HepG2 (cell line): ENCODE data around the gene CHRNG. TPM values are rescaled to one million over a fixed set of nuclear protein-coding genes. Genes with fewer than 3 reads are reported as not detected.

Experiments
- CBX5 ChIP-seq: sonication (generic); formaldehyde crosslinking; IDR thresholded peaks from 2 replicates; pipeline ENCODE4 v1.4.0; 2020; ENCODE audit warnings: missing genetic modification reagents, borderline replicate concordance
- HMG20A ChIP-seq: IDR thresholded peaks from 2 replicates; pipeline ENCODE4 v1.6.1; 2016; ENCODE audit warnings: borderline replicate concordance
- HNF4G ChIP-seq, 2 experiments: sonication (generic) in 1 of 2; formaldehyde crosslinking in 1 of 2; IDR thresholded peaks; 2 replicates each; pipeline versions ENCODE4 v1.4.0 to v1.6.1; 2011 to 2020; ENCODE audit warnings: borderline replicate concordance in 2 of 2, low read depth in 2 of 2, mild to moderate bottlenecking in 2 of 2, low read length in 1 of 2, missing genetic modification reagents in 1 of 2, moderate library complexity in 1 of 2
- KLF16 ChIP-seq, 2 experiments: sonication (generic) in 1 of 2; formaldehyde crosslinking in 1 of 2; IDR thresholded peaks; 2 replicates each; pipeline versions ENCODE4 v1.6.1 to v1.8.0; 2016 to 2023; ENCODE audit warnings: missing genetic modification reagents in 2 of 2, missing compliant biosample characterization in 1 of 2
- MIER2 ChIP-seq: IDR thresholded peaks from 2 replicates; pipeline ENCODE4 v1.6.1; 2016; ENCODE audit warnings: missing biosample characterization, missing genetic modification reagents
- MIER3 ChIP-seq: IDR thresholded peaks from 2 replicates; pipeline ENCODE4 v1.6.1; 2016; ENCODE audit warnings: missing compliant biosample characterization, borderline replicate concordance
- NR2F2 ChIP-seq: IDR thresholded peaks from 2 replicates; pipeline ENCODE4 v1.6.1; 2012; ENCODE audit warnings: low read depth, inconsistent platforms, borderline replicate concordance
- RBAK ChIP-seq: sonication (generic); formaldehyde crosslinking; IDR thresholded peaks from 2 replicates; pipeline ENCODE4 v1.5.1; 2020; ENCODE audit warnings: mild to moderate bottlenecking, missing genetic modification reagents
- RFX5 ChIP-seq: IDR thresholded peaks from 2 replicates; pipeline ENCODE4 v1.6.1; 2011; ENCODE audit warnings: low read depth, low read length, improper control_type of control experiment
- SRY ChIP-seq: sonication (generic); formaldehyde crosslinking; IDR thresholded peaks from 2 replicates; pipeline ENCODE4 v1.8.0; 2022; ENCODE audit warnings: mild to moderate bottlenecking, missing genetic modification reagents
- SSRP1 ChIP-seq: IDR thresholded peaks from 2 replicates; pipeline ENCODE4 v1.6.1; 2016; ENCODE audit warnings: control low read depth
- ZFP41 ChIP-seq: sonication (generic); formaldehyde crosslinking; IDR thresholded peaks from 2 replicates; pipeline ENCODE4 v1.4.0; 2020; ENCODE audit warnings: mild to moderate bottlenecking, missing genetic modification reagents, borderline replicate concordance
- ZNF274 ChIP-seq: sonication (generic); formaldehyde crosslinking; IDR thresholded peaks from 2 replicates; pipeline ENCODE4 v1.5.1; 2020; ENCODE audit warnings: mild to moderate bottlenecking, missing genetic modification reagents
- ZNF672 ChIP-seq: sonication (generic); formaldehyde crosslinking; IDR thresholded peaks from 2 replicates; pipeline ENCODE4 v1.8.1; 2022; ENCODE audit warnings: missing genetic modification reagents
- ZNF839 ChIP-seq: sonication (generic); formaldehyde crosslinking; IDR thresholded peaks from 2 replicates; pipeline ENCODE4 v1.4.0; 2020; ENCODE audit warnings: missing genetic modification reagents, mild to moderate bottlenecking, borderline replicate concordance
- polyA plus RNA-seq, 8 experiments: library from polyadenylated mRNA; depleted of rRNA in 3 of 8; stranded (reverse) in 7 of 8; unstranded in 1 of 8; fragments of >200 nt; fragmentation: Illumina TruSeq in 4 of 8; extraction: Trizol in 4 of 8; gene quantifications; 2 replicates each; pipeline versions ENCODE4 v1.2.1 to v1.2.3, GENCODE V29; 2011 to 2016; ENCODE audit warnings: low read depth in 4 of 8, missing spikeins in 1 of 8, mixed read lengths in 1 of 8; ENCODE audit not compliant: insufficient read depth in 1 of 8
- total RNA-seq, 5 experiments: library from RNA; depleted of rRNA; stranded (reverse); fragments of >200 nt; fragmentation: Illumina TruSeq; extraction: Trizol; gene quantifications; 2 replicates each; pipeline ENCODE4 v1.2.3, GENCODE V29; 2016; ENCODE audit warnings: low read depth in 1 of 5
- TF ChIP-seq, protein P1 (sequence below): sonication (generic); formaldehyde crosslinking; IDR thresholded peaks from 2 replicates; pipeline ENCODE4 v1.5.0; 2020; ENCODE audit warnings: mild to moderate bottlenecking, missing genetic modification reagents
- TF ChIP-seq, protein P2 (sequence below): sonication (generic); formaldehyde crosslinking; IDR thresholded peaks from 2 replicates; pipeline ENCODE4 v1.9.0; 2021; ENCODE audit warnings: missing genetic modification reagents, mild to moderate bottlenecking, borderline replicate concordance
- TF ChIP-seq, protein P3 (sequence below): sonication (generic); formaldehyde crosslinking; IDR thresholded peaks from 2 replicates; pipeline ENCODE4 v1.4.0; 2020; ENCODE audit warnings: missing genetic modification reagents, borderline replicate concordance

Gene CHRNG
- total and polyA plus RNA-seq, 2 of the 13 experiments (the other 11 are each of a cell fraction or from before 2014, with no cell fraction given), result not detected

DNA sequence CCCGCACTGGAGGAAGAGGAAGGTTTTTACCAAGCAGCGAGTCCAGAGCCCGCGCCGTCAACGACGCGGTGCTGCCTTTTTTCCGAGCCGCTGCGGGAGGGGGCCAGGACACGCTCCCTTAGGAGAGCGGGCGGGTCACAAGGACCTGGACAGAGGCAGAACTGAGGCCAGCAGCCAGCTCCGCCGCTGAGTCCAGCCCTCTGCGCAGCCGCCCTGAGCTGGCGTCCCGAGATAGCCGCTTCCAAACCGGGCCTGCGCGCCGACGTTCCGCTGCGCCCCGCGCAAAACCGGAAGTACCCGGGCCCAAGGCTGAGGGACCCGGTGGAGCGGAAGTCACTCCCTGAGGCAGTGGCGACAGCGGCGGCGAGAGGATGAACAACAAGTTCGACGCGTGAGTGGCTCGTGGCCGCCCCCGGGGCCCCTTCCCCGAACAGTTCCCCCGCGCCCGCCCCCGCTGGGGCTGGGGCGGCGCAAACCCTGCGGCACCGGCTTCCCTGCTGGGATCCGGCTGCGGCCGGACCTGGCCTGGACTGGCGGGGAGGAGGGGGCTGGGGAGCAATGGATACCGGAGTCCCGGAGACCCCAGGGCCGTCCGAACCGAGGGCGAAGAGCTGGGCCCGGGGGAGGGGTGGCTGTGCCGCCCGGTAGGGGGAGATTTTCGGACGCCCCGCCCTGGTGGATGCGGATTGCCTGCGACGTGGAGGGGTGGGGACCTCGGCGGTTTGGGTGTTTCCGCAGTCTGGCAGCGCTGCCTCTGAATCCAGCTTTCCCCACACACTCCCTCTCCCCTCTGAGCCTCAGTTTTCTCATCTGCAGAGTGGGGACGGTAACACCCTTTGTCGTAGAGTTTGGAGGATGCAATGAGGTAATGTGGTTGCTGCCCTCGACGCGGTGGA is 11.1 kb downstream of the CHRNG start, which contains the start of the genes EIF4E2 and TIGD1 (continued):
- TF ChIP-seq ZNF839 (CRISPR knock-in tag) (peak; percentile 83), HNF4G (IDR thresholded peaks at IDR 0.05; ENCODE audit: borderline replicate concordance, low read depth, low read length) (peak; percentile 60; the same call in 1 of the 2 replicates), HNF4G (CRISPR knock-in tag; IDR thresholded peaks at IDR 0.05; ENCODE audit: borderline replicate concordance, low read depth) (peak; percentile 79), MIER2 (CRISPR knock-in tag) (peak; percentile 83), NR2F2 (0 out of 2 replicates have a peak, but pooled peaks have one; percentile 20), RBAK (CRISPR knock-in tag) (peak; percentile 78; the same call in 1 of the 2 replicates), MIER3 (CRISPR knock-in tag) (peak; percentile 90; the same call in 1 of the 2 replicates), SSRP1 (CRISPR knock-in tag) (no peak), ZNF672 (CRISPR knock-in tag) (peak; percentile 97), CBX5 (CRISPR knock-in tag) (peak; percentile 98; the same call in 1 of the 2 replicates), ZNF274 (CRISPR knock-in tag) (peak; percentile 99), ZFP41 (CRISPR knock-in tag) (peak; percentile 99), KLF16 (CRISPR knock-in tag; IDR thresholded peaks at IDR 0.05) (peak; percentile 58 to 100; a peak in 3 of 4 replicates), HMG20A (peak; percentile 65; the same call in 1 of the 2 replicates), RFX5 (no peak; the same call in 1 of the 2 replicates), SRY (CRISPR knock-in tag) (peak; percentile 99)
- TF ChIP-seq, protein P1, sequence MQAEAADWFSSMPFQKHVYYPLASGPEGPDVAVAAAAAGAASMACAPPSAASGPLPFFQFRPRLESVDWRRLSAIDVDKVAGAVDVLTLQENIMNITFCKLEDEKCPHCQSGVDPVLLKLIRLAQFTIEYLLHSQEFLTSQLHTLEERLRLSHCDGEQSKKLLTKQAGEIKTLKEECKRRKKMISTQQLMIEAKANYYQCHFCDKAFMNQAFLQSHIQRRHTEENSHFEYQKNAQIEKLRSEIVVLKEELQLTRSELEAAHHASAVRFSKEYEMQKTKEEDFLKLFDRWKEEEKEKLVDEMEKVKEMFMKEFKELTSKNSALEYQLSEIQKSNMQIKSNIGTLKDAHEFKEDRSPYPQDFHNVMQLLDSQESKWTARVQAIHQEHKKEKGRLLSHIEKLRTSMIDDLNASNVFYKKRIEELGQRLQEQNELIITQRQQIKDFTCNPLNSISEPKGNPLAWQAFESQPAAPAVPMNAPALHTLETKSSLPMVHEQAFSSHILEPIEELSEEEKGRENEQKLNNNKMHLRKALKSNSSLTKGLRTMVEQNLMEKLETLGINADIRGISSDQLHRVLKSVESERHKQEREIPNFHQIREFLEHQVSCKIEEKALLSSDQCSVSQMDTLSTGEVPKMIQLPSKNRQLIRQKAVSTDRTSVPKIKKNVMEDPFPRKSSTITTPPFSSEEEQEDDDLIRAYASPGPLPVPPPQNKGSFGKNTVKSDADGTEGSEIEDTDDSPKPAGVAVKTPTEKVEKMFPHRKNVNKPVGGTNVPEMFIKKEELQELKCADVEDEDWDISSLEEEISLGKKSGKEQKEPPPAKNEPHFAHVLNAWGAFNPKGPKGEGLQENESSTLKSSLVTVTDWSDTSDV, result peak; percentile 100
- TF ChIP-seq, protein P2, sequence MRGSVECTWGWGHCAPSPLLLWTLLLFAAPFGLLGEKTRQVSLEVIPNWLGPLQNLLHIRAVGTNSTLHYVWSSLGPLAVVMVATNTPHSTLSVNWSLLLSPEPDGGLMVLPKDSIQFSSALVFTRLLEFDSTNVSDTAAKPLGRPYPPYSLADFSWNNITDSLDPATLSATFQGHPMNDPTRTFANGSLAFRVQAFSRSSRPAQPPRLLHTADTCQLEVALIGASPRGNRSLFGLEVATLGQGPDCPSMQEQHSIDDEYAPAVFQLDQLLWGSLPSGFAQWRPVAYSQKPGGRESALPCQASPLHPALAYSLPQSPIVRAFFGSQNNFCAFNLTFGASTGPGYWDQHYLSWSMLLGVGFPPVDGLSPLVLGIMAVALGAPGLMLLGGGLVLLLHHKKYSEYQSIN, result no peak
- TF ChIP-seq, protein P3, sequence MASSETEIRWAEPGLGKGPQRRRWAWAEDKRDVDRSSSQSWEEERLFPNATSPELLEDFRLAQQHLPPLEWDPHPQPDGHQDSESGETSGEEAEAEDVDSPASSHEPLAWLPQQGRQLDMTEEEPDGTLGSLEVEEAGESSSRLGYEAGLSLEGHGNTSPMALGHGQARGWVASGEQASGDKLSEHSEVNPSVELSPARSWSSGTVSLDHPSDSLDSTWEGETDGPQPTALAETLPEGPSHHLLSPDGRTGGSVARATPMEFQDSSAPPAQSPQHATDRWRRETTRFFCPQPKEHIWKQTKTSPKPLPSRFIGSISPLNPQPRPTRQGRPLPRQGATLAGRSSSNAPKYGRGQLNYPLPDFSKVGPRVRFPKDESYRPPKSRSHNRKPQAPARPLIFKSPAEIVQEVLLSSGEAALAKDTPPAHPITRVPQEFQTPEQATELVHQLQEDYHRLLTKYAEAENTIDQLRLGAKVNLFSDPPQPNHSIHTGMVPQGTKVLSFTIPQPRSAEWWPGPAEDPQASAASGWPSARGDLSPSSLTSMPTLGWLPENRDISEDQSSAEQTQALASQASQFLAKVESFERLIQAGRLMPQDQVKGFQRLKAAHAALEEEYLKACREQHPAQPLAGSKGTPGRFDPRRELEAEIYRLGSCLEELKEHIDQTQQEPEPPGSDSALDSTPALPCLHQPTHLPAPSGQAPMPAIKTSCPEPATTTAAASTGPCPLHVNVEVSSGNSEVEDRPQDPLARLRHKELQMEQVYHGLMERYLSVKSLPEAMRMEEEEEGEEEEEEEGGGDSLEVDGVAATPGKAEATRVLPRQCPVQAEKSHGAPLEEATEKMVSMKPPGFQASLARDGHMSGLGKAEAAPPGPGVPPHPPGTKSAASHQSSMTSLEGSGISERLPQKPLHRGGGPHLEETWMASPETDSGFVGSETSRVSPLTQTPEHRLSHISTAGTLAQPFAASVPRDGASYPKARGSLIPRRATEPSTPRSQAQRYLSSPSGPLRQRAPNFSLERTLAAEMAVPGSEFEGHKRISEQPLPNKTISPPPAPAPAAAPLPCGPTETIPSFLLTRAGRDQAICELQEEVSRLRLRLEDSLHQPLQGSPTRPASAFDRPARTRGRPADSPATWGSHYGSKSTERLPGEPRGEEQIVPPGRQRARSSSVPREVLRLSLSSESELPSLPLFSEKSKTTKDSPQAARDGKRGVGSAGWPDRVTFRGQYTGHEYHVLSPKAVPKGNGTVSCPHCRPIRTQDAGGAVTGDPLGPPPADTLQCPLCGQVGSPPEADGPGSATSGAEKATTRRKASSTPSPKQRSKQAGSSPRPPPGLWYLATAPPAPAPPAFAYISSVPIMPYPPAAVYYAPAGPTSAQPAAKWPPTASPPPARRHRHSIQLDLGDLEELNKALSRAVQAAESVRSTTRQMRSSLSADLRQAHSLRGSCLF, result peak; percentile 91
